C4-2B (cell line): ENCODE data around the gene PPFIBP1.

Source experiments
- ZFX ChIP-seq: fragments of 450-650 bp; IDR thresholded peaks from 2 replicates; pipeline ENCODE4 v1.6.1; 2017
- TF ChIP-seq, protein P1 (sequence below): fragments of 450-650 bp; conservative IDR thresholded peaks from 2 replicates; pipeline ENCODE4 v1.5.1; 2017; ENCODE audit warnings: mild to moderate bottlenecking

GRCh38 chr12:27493260-27493940, 30.6 kb upstream of the PPFIBP1 start:
- TF ChIP-seq ZFX = no peak
- TF ChIP-seq, protein P1, sequence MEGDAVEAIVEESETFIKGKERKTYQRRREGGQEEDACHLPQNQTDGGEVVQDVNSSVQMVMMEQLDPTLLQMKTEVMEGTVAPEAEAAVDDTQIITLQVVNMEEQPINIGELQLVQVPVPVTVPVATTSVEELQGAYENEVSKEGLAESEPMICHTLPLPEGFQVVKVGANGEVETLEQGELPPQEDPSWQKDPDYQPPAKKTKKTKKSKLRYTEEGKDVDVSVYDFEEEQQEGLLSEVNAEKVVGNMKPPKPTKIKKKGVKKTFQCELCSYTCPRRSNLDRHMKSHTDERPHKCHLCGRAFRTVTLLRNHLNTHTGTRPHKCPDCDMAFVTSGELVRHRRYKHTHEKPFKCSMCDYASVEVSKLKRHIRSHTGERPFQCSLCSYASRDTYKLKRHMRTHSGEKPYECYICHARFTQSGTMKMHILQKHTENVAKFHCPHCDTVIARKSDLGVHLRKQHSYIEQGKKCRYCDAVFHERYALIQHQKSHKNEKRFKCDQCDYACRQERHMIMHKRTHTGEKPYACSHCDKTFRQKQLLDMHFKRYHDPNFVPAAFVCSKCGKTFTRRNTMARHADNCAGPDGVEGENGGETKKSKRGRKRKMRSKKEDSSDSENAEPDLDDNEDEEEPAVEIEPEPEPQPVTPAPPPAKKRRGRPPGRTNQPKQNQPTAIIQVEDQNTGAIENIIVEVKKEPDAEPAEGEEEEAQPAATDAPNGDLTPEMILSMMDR = no peak
